ES-I3 (cell line): Measurements from ENCODE around the gene CTSF.
A peak's percentile ranks its signal among the peaks of the same experiment; 100 is the strongest.
"Not testable (repeated sequence)": the region's sequence is repeated elsewhere in the genome, so short reads cannot be mapped to it uniquely, and the experiment has no call there.

ENCODE experiments used
- H3K36me3 ChIP-seq: 2 replicates; pipeline ENCODE4 v1.6.1; 2013; ENCODE audit warnings: mild to moderate bottlenecking, low read length, control low read depth, moderate library complexity; ENCODE audit not compliant: insufficient read depth
- H3K4me1 ChIP-seq: 2 replicates; pipeline ENCODE4 v1.6.1; 2013; ENCODE audit warnings: mild to moderate bottlenecking, control low read depth, low read length; ENCODE audit not compliant: insufficient read depth
- H3K9ac ChIP-seq: 2 replicates; pipeline ENCODE4 v1.6.1; 2013; ENCODE audit warnings: low read depth, mild to moderate bottlenecking, low read length, moderate library complexity
- H3K9me3 ChIP-seq: 2 replicates; pipeline ENCODE4 v1.6.1; 2013; ENCODE audit warnings: mild to moderate bottlenecking, low read length, moderate library complexity; ENCODE audit not compliant: control insufficient read depth, insufficient read depth

CTSF gene

DNA sequence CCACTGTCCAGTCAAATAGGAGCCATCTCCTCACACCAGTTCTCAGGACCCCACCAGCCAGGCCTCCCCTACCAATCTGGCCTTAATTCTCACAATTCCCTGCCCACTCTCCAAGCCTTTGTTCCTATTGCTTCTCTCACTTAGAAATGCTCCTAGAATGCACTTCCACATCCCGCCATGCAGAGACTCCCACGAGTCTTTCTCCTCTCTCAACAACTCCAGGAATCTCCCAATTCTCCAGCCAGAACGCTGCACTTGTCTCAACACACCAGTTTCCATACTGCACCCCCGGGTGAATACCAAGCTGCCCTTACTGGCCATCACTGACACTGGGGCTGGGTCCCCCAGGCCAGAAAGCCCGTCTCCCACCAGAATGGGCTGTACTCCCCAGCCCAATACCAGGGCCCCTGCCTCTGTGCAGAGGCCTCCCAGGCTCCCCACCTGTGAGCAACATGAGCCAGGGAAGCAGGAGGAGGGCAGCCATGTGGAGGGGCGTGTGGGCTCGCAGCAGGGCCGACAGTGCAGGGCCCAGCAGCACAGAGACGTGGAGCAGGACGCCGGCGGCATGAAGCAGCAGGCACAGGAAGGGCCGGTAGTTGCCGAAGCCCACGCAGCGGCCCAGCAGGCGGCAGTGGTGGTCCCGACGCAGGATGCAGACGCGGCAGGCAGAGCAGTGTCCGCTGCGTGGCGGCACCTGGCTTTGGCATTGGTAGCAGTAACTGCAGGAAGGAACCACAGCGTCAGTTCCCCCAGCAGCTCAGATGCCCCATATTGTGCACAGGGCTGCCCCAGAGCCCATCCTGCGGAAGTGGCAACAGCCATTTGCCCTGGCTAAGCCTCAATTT, 24.9 kb downstream of the CTSF start:
- Histone ChIP-seq H3K4me1 (peaks cover 22% of the 10 kb centered on the region), H3K9ac (peak overlapping the region; percentile 34), H3K36me3 (no peaks in the 10 kb centered on the region), H3K9me3 (no peaks in the 10 kb centered on the region)

DNA sequence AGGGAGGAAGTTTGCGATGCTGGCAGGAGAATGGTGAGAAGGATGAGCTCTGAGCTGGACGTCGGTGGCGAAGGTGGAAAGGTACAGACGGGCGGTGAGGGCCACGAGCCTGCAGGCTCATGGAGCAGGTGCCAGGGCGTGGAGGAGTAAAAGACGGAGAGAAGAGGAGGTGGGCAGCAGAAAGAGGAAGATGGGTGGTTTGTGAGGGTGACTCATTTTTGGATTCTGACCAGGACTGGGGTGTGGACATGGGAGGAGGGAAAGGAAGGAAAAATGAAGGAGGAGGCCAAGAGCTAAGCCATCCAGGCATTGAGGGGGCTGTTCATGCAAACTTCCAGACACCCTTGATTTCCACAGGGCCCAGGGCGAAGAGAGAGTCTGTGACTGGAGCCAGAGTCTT, 26.0 kb downstream of the CTSF start:
- Histone ChIP-seq H3K36me3 (no peaks in the 10 kb centered on the region), H3K4me1 (peaks cover 14% of the 10 kb centered on the region), H3K9me3 (no peaks in the 10 kb centered on the region), H3K9ac (no peak overlapping the region)

- Histone ChIP-seq H3K4me1 (peaks cover 11% of the 10 kb centered on the region), H3K36me3 (no peaks in the 10 kb centered on the region), H3K9ac (no peak overlapping the region)
These were observed 26.5 kb downstream of the CTSF start for GRCh38 chr11:66541892-66542291.

DNA sequence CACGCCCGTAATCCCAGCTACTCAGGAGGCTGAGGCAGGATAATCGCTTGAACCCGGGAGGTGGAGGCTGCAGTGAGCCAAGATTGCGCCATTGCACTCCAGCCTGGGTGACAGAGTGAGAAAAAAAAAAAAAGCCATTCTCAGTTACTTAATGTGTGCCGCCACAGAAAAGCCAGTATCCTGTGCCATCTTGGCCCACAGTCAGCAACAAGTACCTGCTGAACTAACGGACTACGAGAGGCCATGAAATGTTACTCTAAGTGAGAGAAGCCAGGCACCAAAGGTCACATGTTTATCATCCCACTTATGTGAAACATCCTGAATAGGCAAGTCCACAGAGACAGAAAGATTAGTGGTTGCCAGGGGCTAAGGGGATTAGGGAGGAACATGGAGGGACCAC, 27.8 kb downstream of the CTSF start:
- not testable (repeated sequence) for H3K36me3 ChIP-seq

More at GRCh38 chr11:66541892-66542291, 26.5 kb downstream of the CTSF start:
- H3K9me3 ChIP-seq = no peaks in the 10 kb centered on the region

DNA sequence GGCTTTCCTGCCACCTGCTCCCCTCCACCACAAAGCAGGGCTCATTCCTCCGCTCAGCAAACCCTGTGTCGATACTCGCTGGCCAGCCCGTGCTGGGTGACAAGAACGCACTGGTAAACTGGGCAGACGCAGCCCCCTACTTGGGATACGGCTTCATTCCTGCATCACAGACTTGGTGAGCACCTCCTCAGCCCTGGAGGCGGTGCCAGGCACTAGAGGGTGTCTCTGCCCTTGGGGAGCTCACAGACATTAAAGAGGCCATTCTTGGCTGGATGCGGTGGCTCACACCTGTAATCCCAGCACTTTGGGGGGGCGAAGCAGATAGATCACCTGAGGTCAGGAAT, 28.6 kb downstream of the CTSF start:
- Histone ChIP-seq H3K9ac (no peak overlapping the region), H3K36me3 (no peaks in the 10 kb centered on the region), H3K4me1 (peaks cover 11% of the 10 kb centered on the region; the same call in 1 of the 2 replicates), H3K9me3 (no peaks in the 10 kb centered on the region)

More for the DNA sequence above, 27.8 kb downstream of the CTSF start:
- H3K9ac ChIP-seq, H3K9me3 ChIP-seq: not testable (repeated sequence)
- H3K4me1 ChIP-seq = peaks cover 11% of the 10 kb centered on the region

DNA sequence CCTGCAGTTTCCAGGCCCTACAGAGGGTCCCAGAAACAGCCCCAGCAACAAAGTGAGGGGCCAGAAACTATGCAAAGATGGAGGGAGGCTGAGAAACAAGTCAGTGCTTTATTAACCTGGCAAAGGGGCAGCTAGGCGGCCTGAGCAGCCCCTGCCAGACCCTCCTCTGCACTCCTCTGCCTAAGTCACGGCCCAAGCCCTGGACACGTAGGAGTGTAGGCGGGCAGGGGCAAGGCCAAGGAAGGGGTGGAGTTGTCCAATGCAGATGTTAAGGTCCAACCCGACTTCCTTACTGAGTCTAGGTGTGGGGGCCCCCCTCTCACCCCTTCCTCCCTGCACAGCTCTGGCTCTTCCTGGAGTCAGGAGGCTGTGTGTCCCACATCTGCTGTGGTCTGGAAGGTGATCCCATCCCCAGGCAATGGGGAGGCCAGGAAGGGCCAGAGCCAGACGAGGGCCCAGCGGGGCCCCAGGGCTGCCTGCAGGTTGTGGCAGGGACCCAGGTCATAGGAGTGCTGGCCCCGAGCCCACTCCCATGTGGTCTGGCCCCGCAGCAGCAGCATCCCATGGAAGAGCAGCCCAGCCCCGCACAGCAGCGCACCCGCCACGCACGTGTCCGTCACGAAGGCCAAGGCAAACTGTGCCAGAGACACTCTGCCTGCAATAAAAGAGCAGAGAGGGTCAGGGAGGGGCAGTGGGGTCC, 29.1 kb downstream of the CTSF start:
- Histone ChIP-seq H3K9me3 (no peaks in the 10 kb centered on the region), H3K9ac (no peak overlapping the region), H3K4me1 (peaks cover 10% of the 10 kb centered on the region; the same call in 1 of the 2 replicates), H3K36me3 (no peaks in the 10 kb centered on the region)

DNA sequence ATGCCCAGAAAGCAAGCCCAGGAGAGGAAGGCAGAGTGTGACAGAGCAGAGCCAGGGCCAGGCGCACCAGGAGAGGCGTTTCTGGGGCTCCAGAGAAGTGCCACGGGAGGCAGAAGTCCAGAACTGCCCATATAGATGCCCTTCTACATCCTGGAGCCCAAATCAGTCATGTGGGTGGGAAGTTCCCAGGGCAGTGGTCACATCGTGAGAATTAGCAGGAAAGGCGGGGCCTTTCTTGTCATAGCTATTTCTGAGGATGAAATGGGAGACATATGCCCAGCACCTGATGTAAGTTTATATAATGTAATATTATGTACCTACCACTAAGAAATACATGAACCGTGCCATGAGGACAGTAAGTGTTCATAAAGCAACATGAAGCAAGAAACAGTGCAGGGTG, 35.6 kb downstream of the CTSF start:
- Histone ChIP-seq H3K9ac (no peak overlapping the region), H3K4me1 (no peaks in the 10 kb centered on the region)

DNA sequence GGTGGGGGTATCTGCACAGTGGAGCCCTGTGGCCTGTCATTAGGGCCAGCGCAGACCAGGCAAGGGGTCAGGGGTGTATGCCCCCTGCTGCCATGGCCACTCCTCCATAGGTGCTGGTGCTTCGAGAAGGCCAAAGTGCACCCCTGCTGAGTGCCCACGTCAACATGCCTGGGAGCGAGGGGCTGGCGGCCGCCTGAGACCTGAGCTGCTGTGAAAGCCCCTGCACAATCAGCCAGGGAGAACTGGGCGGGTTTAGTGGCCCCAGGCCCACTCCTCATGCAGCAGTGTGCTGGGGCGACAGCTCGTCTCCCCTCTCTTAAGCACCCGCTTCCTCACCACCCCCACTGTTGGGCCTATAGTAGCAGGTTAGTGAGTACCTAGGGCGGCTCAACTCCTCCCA, 36.6 kb downstream of the CTSF start:
- H3K36me3 ChIP-seq = peaks cover 4% of the 10 kb centered on the region; the same call in 1 of the 2 replicates
- H3K9me3 ChIP-seq = no peaks in the 10 kb centered on the region
- no peaks in the 10 kb centered on the region for H3K4me1 ChIP-seq
- H3K9ac ChIP-seq = no peak overlapping the region

More for the DNA sequence above, 35.6 kb downstream of the CTSF start:
- Histone ChIP-seq H3K9me3 (no peaks in the 10 kb centered on the region), H3K36me3 (peaks cover 4% of the 10 kb centered on the region; the same call in 1 of the 2 replicates)

GRCh38 chr11:66530927-66531709, 37.3 kb downstream of the CTSF start:
- H3K36me3 ChIP-seq = peaks cover 4% of the 10 kb centered on the region; the same call in 1 of the 2 replicates

DNA sequence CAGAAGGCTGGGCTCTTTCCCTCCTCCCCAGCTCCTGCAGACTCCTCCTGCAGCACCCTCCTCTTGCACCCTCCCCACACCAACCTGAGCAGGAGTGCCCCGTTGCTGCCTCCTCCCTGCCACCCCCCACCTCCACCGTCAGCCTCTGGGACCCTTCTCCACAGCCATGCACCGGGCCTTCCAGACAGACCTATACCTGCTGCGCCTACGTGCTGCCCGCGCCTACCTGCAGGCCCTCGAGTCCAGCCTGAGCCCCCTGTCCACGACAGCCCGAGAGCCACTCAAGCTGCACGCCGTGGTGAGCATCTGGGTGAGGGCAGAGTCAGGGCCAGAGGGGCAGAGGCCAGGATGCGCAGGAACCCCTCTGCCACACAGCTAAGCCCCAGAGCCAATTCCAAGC, 38.8 kb downstream of the CTSF start:
- Histone ChIP-seq H3K4me1 (no peaks in the 10 kb centered on the region), H3K9ac (no peak overlapping the region), H3K36me3 (peaks cover 4% of the 10 kb centered on the region; the same call in 1 of the 2 replicates), H3K9me3 (no peaks in the 10 kb centered on the region)

More at GRCh38 chr11:66530927-66531709, 37.3 kb downstream of the CTSF start:
- Histone ChIP-seq H3K4me1 (no peaks in the 10 kb centered on the region), H3K9me3 (no peaks in the 10 kb centered on the region), H3K9ac (no peak overlapping the region)

GRCh38 chr11:66529069-66529468, 39.3 kb downstream of the CTSF start:
- no peaks in the 10 kb centered on the region for H3K9me3 ChIP-seq
- H3K4me1 ChIP-seq = no peaks in the 10 kb centered on the region
- H3K36me3 ChIP-seq = peaks cover 4% of the 10 kb centered on the region; the same call in 1 of the 2 replicates
- H3K9ac ChIP-seq = no peak overlapping the region

DNA sequence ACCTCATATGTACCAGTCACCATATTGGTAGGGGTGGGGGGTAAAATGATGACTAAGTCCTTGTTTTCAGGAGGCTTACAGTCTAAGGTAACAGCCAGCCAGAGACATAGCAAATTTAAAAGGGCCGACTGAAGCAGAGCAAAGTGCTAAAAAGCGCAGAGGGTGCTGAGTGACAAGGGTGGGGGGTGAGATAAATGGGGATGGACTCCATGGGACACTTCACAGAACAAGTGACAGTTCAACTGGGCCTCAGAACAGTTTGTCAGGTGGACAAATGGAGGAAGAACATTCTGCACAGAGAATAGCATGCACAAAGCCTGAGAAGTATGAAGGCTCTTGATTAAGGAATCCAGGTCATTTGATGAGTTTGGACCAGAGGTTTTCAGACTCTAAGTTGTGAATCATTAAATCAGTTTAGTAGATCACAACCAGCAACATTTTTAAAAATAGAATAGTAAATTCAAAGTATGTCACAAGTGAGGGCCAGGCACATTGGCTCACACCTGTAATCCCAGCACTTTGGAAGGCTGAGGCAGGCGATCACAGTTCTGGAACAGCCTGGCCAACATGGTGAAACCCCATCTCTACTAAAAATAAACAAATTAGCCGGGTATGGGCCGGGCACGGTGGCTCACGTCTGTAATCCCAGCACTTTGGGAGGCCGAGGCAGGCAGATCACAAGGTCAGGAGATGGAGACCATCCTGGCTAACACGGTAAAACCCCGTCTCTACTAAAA, 43.9 kb downstream of the CTSF start:
- H3K9ac ChIP-seq = no peak overlapping the region
- peaks cover 8% of the 10 kb centered on the region for H3K36me3 ChIP-seq
- no peaks in the 10 kb centered on the region for H3K4me1 ChIP-seq
- H3K9me3 ChIP-seq = no peaks in the 10 kb centered on the region

- H3K9me3 ChIP-seq = no peaks in the 10 kb centered on the region
- no peaks in the 10 kb centered on the region for H3K4me1 ChIP-seq
- H3K9ac ChIP-seq = no peak overlapping the region
- H3K36me3 ChIP-seq = peaks cover 8% of the 10 kb centered on the region
These were observed 44.8 kb downstream of the CTSF start for GRCh38 chr11:66523611-66524010.
